Activated CD4-positive, alpha-beta T cell treated with anti-CD3 and anti-CD28 coated beads, Interleukin-2, amount 50 U/mL, for 16 hours (primary cell): ENCODE results near the gene FTCD.
"Not testable (repeated sequence)": the region's sequence is repeated elsewhere in the genome, so short reads cannot be mapped to it uniquely, and the experiment has no call there.

Experiments
- DNase-seq: peaks from one replicate; pipeline ENCODE4 v3.0.0-alpha.2; 2020

FTCD gene

GRCh38 chr21:46171585-46171984, 16.2 kb upstream of the FTCD start:
- DNase-seq = no peak

GRCh38 chr21:46170436-46171193, 15.2 kb upstream of the FTCD start:
- not testable (repeated sequence) for DNase-seq

GRCh38 chr21:46168659-46169386, 13.4 kb upstream of the FTCD start:
- DNase-seq = no peak

GRCh38 chr21:46168238-46168637, 12.9 kb upstream of the FTCD start:
- DNase-seq = no peak

- DNase-seq = no peak
Observed at GRCh38 chr21:46165098-46165497, 9.7 kb upstream of the FTCD start.

- DNase-seq = no peak
Observed at GRCh38 chr21:46163380-46163779, 8.0 kb upstream of the FTCD start.

GRCh38 chr21:46161633-46162592, 6.5 kb upstream of the FTCD start:
- DNase-seq = no peak

- no peak for DNase-seq
Observed at GRCh38 chr21:46160907-46161632, 5.7 kb upstream of the FTCD start.

- DNase-seq = no peak
Observed at GRCh38 chr21:46160657-46160906, 5.2 kb upstream of the FTCD start.

GRCh38 chr21:46159841-46160656, 4.7 kb upstream of the FTCD start:
- no peak for DNase-seq

GRCh38 chr21:46159390-46159789, 4.0 kb upstream of the FTCD start:
- DNase-seq = no peak

- DNase-seq = no peak
Observed at GRCh38 chr21:46158666-46159300, 3.4 kb upstream of the FTCD start.

GRCh38 chr21:46157987-46158451, 2.6 kb upstream of the FTCD start:
- no peak for DNase-seq

- DNase-seq = no peak
Observed at GRCh38 chr21:46157396-46157986, 2.1 kb upstream of the FTCD start.

- no peak for DNase-seq
Observed at GRCh38 chr21:46156678-46157077, 1.3 kb upstream of the FTCD start.

- no peak for DNase-seq
Observed at GRCh38 chr21:46156378-46156645, 933 bp upstream of the FTCD start.

GRCh38 chr21:46154955-46155513, 345 bp downstream of the FTCD start:
- DNase-seq = no peak

GRCh38 chr21:46154155-46154954, 1.0 kb downstream of the FTCD start:
- DNase-seq = no peak

- DNase-seq = peak; percentile 35
Observed at GRCh38 chr21:46153247-46154154, 1.9 kb downstream of the FTCD start.
